Measurements from ENCODE around the gene BRIP1.
"Not testable (repeated sequence)": the region's sequence is repeated elsewhere in the genome, so short reads cannot be mapped to it uniquely, and the experiment has no call there.

Gene BRIP1

GRCh38 chr17:61825448-61826137 lies 37.7 kb downstream of the BRIP1 start:
- DNase-seq = no peak
- ATAC-seq = no peak
- Mint-ChIP-seq H3K27me3 (no peaks in the 10 kb centered on the region), H3K9me3 (peaks cover 0 to 8% of the 10 kb centered on the region in 2 donors), H3K27ac (no peak overlapping the region), H3K4me1 (no peaks in the 10 kb centered on the region), H3K4me3 (no peak overlapping the region)

GRCh38 chr17:61822326-61823285 lies 40.7 kb downstream of the BRIP1 start:
- H3K27me3 Mint-ChIP-seq = no peaks in the 10 kb centered on the region
- ATAC-seq (no peak), DNase-seq (no peak)
- no peaks in the 10 kb centered on the region for H3K4me1 Mint-ChIP-seq
- H3K27ac Mint-ChIP-seq = no peak overlapping the region
- peaks cover 0 to under 1% of the 10 kb centered on the region in 2 donors for H3K9me3 Mint-ChIP-seq
- no peak overlapping the region for H3K4me3 Mint-ChIP-seq

GRCh38 chr17:61821655-61822054 lies 41.7 kb downstream of the BRIP1 start:
- Mint-ChIP-seq H3K4me1 (no peaks in the 10 kb centered on the region), H3K4me3 (no peak overlapping the region), H3K27ac (no peak overlapping the region), H3K27me3 (no peaks in the 10 kb centered on the region), H3K9me3 (no peaks in the 10 kb centered on the region)
- ATAC-seq (no peak), DNase-seq (no peak)

- not testable (repeated sequence) for H3K9me3 Mint-ChIP-seq, ATAC-seq, H3K4me3 Mint-ChIP-seq, H3K4me1 Mint-ChIP-seq, DNase-seq, H3K27ac Mint-ChIP-seq, H3K27me3 Mint-ChIP-seq
These were observed 44.1 kb downstream of the BRIP1 start for GRCh38 chr17:61819265-61819664.

- Mint-ChIP-seq H3K27me3 (no peaks in the 10 kb centered on the region), H3K9me3 (no peaks in the 10 kb centered on the region), H3K4me3 (no peak overlapping the region), H3K27ac (no peak overlapping the region), H3K4me1 (no peaks in the 10 kb centered on the region)
- DNase-seq (no peak), ATAC-seq (no peak)
These were observed 45.1 kb downstream of the BRIP1 start for GRCh38 chr17:61818225-61818624.

GRCh38 chr17:61817452-61817851 lies 45.9 kb downstream of the BRIP1 start:
- DNase-seq = no peak
- Mint-ChIP-seq H3K27ac (no peak overlapping the region), H3K4me1 (no peaks in the 10 kb centered on the region), H3K9me3 (no peaks in the 10 kb centered on the region), H3K4me3 (no peak overlapping the region), H3K27me3 (no peaks in the 10 kb centered on the region)
- no peak for ATAC-seq

GRCh38 chr17:61816538-61816937 lies 46.8 kb downstream of the BRIP1 start:
- no peaks in the 10 kb centered on the region for H3K4me1 Mint-ChIP-seq
- no peaks in the 10 kb centered on the region for H3K27me3 Mint-ChIP-seq
- H3K9me3 Mint-ChIP-seq = no peaks in the 10 kb centered on the region
- ATAC-seq (no peak), DNase-seq (no peak)
- H3K27ac Mint-ChIP-seq = peak overlapping the region in 1 of 2 donors; percentile 54
- H3K4me3 Mint-ChIP-seq = no peak overlapping the region

GRCh38 chr17:61815863-61816503 lies 47.3 kb downstream of the BRIP1 start:
- ATAC-seq (no peak), DNase-seq (no peak)
- H3K4me3 Mint-ChIP-seq = no peak overlapping the region
- H3K27ac Mint-ChIP-seq = no peak overlapping the region
- H3K27me3 Mint-ChIP-seq = no peaks in the 10 kb centered on the region
- no peaks in the 10 kb centered on the region for H3K9me3 Mint-ChIP-seq
- H3K4me1 Mint-ChIP-seq = no peaks in the 10 kb centered on the region

- ATAC-seq = no peak
- Mint-ChIP-seq H3K4me1 (no peaks in the 10 kb centered on the region), H3K27ac (no peak overlapping the region), H3K4me3 (no peak overlapping the region), H3K9me3 (no peaks in the 10 kb centered on the region), H3K27me3 (no peaks in the 10 kb centered on the region)
- no peak for DNase-seq
These were observed 48.8 kb downstream of the BRIP1 start for GRCh38 chr17:61814485-61814884.

GRCh38 chr17:61813211-61813610 lies 50.1 kb downstream of the BRIP1 start:
- Mint-ChIP-seq H3K9me3 (no peaks in the 10 kb centered on the region), H3K4me1 (no peaks in the 10 kb centered on the region), H3K4me3 (no peak overlapping the region), H3K27ac (no peak overlapping the region), H3K27me3 (no peaks in the 10 kb centered on the region)
- DNase-seq = no peak
- ATAC-seq = no peak

- Mint-ChIP-seq H3K4me1 (no peaks in the 10 kb centered on the region), H3K27me3 (no peaks in the 10 kb centered on the region), H3K9me3 (no peaks in the 10 kb centered on the region), H3K27ac (no peak overlapping the region), H3K4me3 (no peak overlapping the region)
- ATAC-seq = no peak
- DNase-seq = no peak
These were observed 50.6 kb downstream of the BRIP1 start for GRCh38 chr17:61812747-61813146.

GRCh38 chr17:61809816-61810392 lies 53.4 kb downstream of the BRIP1 start:
- Mint-ChIP-seq H3K9me3 (no peaks in the 10 kb centered on the region), H3K27me3 (no peaks in the 10 kb centered on the region), H3K4me3 (no peak overlapping the region), H3K27ac (no peak overlapping the region), H3K4me1 (no peaks in the 10 kb centered on the region)
- ATAC-seq = no peak
- no peak for DNase-seq

GRCh38 chr17:61808442-61808841 lies 54.9 kb downstream of the BRIP1 start:
- Mint-ChIP-seq H3K4me3 (no peak overlapping the region), H3K27me3 (no peaks in the 10 kb centered on the region), H3K27ac (no peak overlapping the region), H3K9me3 (no peaks in the 10 kb centered on the region), H3K4me1 (no peaks in the 10 kb centered on the region)
- no peak for ATAC-seq
- no peak for DNase-seq

GRCh38 chr17:61806936-61807335 lies 56.4 kb downstream of the BRIP1 start:
- Mint-ChIP-seq H3K27me3 (no peaks in the 10 kb centered on the region), H3K9me3 (no peaks in the 10 kb centered on the region), H3K27ac (no peak overlapping the region), H3K4me3 (no peak overlapping the region), H3K4me1 (no peaks in the 10 kb centered on the region)
- no peak for DNase-seq
- no peak for ATAC-seq

GRCh38 chr17:61806081-61806828 lies 57.1 kb downstream of the BRIP1 start:
- Mint-ChIP-seq H3K27me3 (no peaks in the 10 kb centered on the region), H3K4me3 (no peak overlapping the region), H3K4me1 (no peaks in the 10 kb centered on the region), H3K9me3 (no peaks in the 10 kb centered on the region), H3K27ac (no peak overlapping the region)
- no peak for DNase-seq
- no peak for ATAC-seq
